Measurements from ENCODE around the gene TK2.
A peak's percentile ranks its signal among the peaks of the same experiment; 100 is the strongest.

Gene TK2

DNA sequence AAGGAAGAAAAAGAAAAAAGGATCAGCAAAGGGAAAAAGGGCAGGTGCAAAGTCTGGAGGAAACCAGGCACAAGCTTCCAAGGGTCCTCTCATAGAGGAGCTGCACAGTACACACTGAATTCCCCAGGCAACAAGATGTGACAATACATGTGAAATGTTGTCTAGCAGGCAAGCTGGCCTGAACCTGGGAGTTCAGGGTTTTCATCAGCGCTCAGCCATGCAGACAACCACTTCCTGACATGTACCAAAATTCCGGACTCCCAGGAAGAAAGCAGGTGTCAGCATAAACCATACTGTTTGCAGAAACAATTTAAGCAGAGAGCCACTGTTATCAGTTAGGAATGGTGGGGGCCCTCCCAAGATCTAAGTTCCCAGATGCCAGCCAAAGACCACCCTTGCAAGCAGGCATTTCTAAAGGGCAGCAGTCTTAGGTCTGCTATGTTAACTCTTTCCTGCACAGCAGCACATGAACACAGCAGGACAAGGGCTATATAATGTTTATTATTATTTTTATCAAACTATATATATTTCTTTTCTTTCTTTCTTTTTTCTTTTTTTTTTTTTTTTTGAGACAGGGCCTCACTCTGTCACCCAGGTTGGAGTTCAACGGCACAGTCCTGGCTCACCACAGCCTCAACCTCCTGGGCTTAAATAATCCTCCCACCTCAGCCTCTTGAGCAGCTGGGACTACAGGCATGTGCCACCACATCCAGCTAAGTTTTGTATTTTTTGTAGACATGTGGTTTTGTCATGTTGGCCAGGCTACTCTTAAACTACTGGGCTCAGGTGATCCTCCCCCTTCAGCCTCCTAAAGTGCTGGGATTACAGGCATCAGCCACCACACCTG, 10.1 kb downstream of the TK2 start:
- Histone ChIP-seq H3K4me1 (peaks cover 76% of the 10 kb centered on the region), H3K27me3 (no peaks in the 10 kb centered on the region), H4K20me1 (no peaks in the 10 kb centered on the region), H3K9ac (peak overlapping the region; percentile 3; the same call in 1 of the 2 replicates), H3K36me3 (no peaks in the 10 kb centered on the region), H3K9me3 (no peaks in the 10 kb centered on the region), H3K4me3 (no peak overlapping the region), H3K4me2 (peak overlapping the region; percentile 72), H3K27ac (peak overlapping the region; percentile 69)
- TF ChIP-seq Cebpa-rat (IDR thresholded peaks at IDR 0.05): peak; percentile 40; the same call in 1 of the 2 replicates

- Histone ChIP-seq H3K27ac (peak overlapping the region; percentile 69), H4K20me1 (no peaks in the 10 kb centered on the region), H3K4me2 (peak overlapping the region; percentile 72), H3K9ac (peak overlapping the region; percentile 35; the same call in 1 of the 2 replicates), H3K4me3 (no peak overlapping the region), H3K36me3 (no peaks in the 10 kb centered on the region), H3K4me1 (peaks cover 67% of the 10 kb centered on the region), H3K9me3 (no peaks in the 10 kb centered on the region), H3K27me3 (no peaks in the 10 kb centered on the region)
- TF ChIP-seq Cebpa-rat (IDR thresholded peaks at IDR 0.05): no peak
Measured at GRCh38 chr16:66538910-66539309, 11.0 kb downstream of the TK2 start.

DNA sequence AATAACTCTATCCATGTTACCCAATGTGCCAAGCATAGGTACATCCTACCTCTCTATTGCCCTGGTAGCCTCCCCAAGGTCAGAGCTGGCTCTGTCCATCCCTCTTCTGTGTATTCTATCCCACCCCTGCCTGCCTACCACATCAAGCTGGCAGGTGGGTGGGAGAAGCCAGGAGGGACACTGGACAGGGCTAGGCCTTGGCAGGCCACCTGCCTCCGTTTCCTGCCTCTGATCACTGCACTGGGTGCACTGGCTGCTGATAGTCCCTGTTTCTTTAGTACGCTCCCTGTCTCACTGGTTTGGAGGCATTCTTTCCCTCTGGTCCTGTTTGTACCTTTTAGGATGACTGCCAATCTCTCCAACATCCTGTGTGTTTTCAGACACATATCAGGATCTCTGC, 12.7 kb downstream of the TK2 start:
- Histone ChIP-seq H3K4me3 (no peak overlapping the region), H3K4me2 (no peak overlapping the region), H3K4me1 (peaks cover 50% of the 10 kb centered on the region), H3K9me3 (no peaks in the 10 kb centered on the region), H3K27me3 (no peaks in the 10 kb centered on the region), H3K27ac (no peak overlapping the region), H3K9ac (no peak overlapping the region), H4K20me1 (no peaks in the 10 kb centered on the region), H3K36me3 (no peaks in the 10 kb centered on the region)
- TF ChIP-seq Cebpa-rat (IDR thresholded peaks at IDR 0.05): no peak

DNA sequence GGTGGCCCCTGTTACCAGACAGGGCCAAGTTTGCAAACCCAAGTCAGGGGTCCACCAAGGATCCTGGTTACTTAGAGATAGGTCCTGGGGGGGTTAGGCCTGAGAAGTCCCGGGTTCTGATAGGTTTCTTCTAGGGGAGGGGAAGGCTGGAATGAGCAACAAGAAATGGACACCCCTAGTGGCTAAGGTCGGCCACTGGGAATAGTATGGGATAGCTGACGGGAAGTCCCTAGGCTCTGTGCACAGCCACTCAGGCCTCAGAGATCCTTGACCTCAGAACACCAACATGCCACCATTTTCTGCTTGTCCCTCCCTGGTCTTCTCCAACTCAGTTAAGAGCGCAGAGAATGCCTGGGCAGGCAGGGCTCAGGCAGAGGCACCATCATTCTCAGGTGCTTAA, 13.4 kb downstream of the TK2 start:
- H4K20me1 ChIP-seq: no peaks in the 10 kb centered on the region
- TF ChIP-seq Cebpa-rat (IDR thresholded peaks at IDR 0.05): no peak
- no peak overlapping the region for H3K4me2 ChIP-seq
- no peaks in the 10 kb centered on the region for H3K9me3 ChIP-seq
- H3K27ac ChIP-seq: no peak overlapping the region
- no peaks in the 10 kb centered on the region for H3K36me3 ChIP-seq
- no peak overlapping the region for H3K9ac ChIP-seq
- H3K27me3 ChIP-seq: no peaks in the 10 kb centered on the region
- no peak overlapping the region for H3K4me3 ChIP-seq
- peaks cover 45% of the 10 kb centered on the region for H3K4me1 ChIP-seq

DNA sequence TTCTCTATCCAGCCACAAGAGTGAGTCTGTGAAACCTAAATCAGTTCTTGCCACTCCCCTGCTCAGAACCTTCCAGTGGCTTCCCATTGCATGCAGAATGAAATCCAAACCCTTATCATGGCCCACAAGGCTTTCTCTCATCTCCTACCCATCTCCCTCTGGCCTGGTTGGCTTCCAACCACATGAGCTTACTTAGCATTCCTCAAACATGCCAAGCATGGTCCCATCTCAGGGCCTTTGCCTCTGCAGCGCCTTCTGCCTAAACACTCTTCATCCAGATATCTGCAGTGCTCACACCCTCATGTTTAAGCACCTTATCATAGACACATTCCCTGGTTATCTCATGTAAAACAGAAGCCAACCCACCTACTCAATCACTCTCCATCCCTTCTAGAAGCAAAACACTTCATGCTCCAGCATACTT, 15.5 kb downstream of the TK2 start:
- Histone ChIP-seq H3K27ac (no peak overlapping the region), H3K4me1 (peaks cover 28% of the 10 kb centered on the region), H3K4me3 (no peak overlapping the region), H4K20me1 (no peaks in the 10 kb centered on the region), H3K9ac (no peak overlapping the region), H3K4me2 (no peak overlapping the region), H3K9me3 (no peaks in the 10 kb centered on the region), H3K36me3 (peaks cover 15% of the 10 kb centered on the region; the same call in 1 of the 2 replicates), H3K27me3 (no peaks in the 10 kb centered on the region)
- TF ChIP-seq Cebpa-rat (IDR thresholded peaks at IDR 0.05): no peak

DNA sequence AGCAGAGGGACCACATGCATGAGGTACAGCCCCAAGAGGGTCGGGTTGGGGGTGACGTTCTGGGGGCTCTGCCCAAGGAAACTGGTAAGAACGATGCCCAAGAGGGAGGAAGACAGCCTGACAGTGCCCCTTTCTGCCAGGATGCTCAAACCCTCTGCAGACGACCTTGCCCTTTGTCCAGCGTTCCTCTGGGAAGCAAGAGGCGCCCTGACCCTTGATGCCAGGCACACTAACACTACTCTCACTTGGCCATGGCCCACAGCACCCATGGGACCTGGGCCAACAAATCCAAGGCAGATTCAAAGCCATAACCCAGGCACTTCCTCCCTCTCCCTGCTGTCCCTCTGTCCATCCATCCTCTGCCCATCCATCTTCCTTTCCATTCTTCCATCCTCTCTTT, 20.4 kb downstream of the TK2 start:
- H3K4me2 ChIP-seq: no peak overlapping the region
- H3K4me3 ChIP-seq: no peak overlapping the region
- H3K9me3 ChIP-seq: no peaks in the 10 kb centered on the region
- TF ChIP-seq Cebpa-rat (IDR thresholded peaks at IDR 0.05): no peak
- no peaks in the 10 kb centered on the region for H3K27me3 ChIP-seq
- peaks cover 44% of the 10 kb centered on the region for H3K4me1 ChIP-seq
- H3K27ac ChIP-seq: no peak overlapping the region
- no peak overlapping the region for H3K9ac ChIP-seq
- peaks cover 28% of the 10 kb centered on the region; the same call in 1 of the 2 replicates for H3K36me3 ChIP-seq
- no peaks in the 10 kb centered on the region for H4K20me1 ChIP-seq

- Histone ChIP-seq H3K9me3 (no peaks in the 10 kb centered on the region), H3K27ac (no peak overlapping the region), H4K20me1 (no peaks in the 10 kb centered on the region), H3K36me3 (peaks cover 28% of the 10 kb centered on the region; the same call in 1 of the 2 replicates), H3K9ac (no peak overlapping the region), H3K4me1 (peaks cover 56% of the 10 kb centered on the region), H3K4me3 (no peak overlapping the region), H3K4me2 (no peak overlapping the region), H3K27me3 (no peaks in the 10 kb centered on the region)
- TF ChIP-seq Cebpa-rat (IDR thresholded peaks at IDR 0.05): no peak
Measured at GRCh38 chr16:66528294-66528693, 21.6 kb downstream of the TK2 start.

DNA sequence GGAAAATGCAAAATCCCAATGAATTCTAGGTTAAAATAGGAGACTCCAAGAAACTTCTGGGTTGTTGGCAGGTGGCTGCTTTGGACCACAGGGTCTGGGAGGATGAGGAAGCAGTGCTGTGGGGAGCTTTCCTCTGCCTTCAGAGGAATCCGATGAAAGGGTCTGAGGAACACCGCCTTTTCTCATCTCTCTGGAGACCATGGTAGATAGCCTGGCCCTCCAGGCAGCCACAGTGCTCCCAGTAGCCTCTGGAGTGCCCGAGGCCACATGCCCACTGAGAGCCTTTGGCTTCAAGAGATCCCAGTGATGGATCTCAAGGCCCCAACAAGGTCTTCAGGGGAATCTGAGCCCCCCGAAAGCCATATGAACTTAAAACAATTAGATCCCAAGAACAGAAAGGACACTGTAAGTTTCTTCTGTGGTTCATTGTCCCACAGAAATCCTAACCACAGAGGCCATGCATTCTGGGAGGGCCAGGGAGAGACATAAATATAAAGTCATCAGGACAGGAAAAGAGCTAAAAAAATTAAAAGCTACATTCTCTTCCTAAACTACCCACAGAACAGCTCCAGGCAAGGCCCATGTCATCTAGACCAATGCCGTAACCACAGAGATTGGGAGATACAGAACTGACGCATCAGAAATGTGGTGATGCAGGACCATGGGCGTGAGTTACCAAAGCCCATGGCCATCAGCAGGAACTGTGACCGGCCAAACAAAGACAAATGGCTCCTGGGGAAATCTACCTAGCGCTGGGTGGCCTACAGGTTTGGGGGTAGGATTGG, 24.3 kb downstream of the TK2 start:
- H3K4me2 ChIP-seq: peak overlapping the region; percentile 92
- H3K9ac ChIP-seq: peak overlapping the region; percentile 83; the same call in 1 of the 2 replicates
- peaks cover 83% of the 10 kb centered on the region for H3K4me1 ChIP-seq
- H3K27ac ChIP-seq: peak overlapping the region; percentile 92
- H3K9me3 ChIP-seq: no peaks in the 10 kb centered on the region
- TF ChIP-seq Cebpa-rat (IDR thresholded peaks at IDR 0.05): no peak
- H3K27me3 ChIP-seq: no peaks in the 10 kb centered on the region
- peaks cover 21% of the 10 kb centered on the region; the same call in 1 of the 2 replicates for H3K36me3 ChIP-seq
- H4K20me1 ChIP-seq: no peaks in the 10 kb centered on the region
- no peak overlapping the region for H3K4me3 ChIP-seq

DNA sequence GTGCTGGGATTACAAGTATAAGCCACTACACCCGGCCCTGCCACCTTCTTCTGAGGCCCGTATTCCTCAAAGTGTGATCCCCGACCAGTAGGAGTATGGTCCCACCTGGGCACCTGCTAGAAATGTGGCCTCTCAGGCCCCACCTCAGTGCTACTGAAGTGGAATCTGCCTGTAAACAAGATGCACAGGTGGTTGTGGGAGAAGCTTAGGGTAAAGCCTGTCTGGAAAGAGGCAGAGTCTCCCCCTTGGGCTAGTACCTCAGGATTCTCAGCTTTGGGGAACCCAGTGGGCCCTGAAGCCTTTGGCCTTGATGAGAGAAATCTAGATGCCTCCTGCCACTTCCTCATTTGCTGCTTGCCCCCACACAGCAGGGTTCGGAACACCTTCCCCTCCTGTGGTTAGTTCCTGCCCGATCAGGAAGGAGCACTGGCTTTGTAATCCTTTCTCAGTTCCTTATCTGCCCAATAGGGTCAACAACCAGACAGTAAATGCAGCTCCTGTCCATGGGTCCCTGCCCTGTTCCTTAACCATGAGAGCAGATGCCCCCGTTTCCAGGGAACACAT, 25.2 kb downstream of the TK2 start:
- H4K20me1 ChIP-seq: no peaks in the 10 kb centered on the region
- TF ChIP-seq Cebpa-rat (IDR thresholded peaks at IDR 0.05): no peak
- peak overlapping the region; percentile 92 for H3K27ac ChIP-seq
- peaks cover 91% of the 10 kb centered on the region for H3K4me1 ChIP-seq
- peak overlapping the region; percentile 92 for H3K4me2 ChIP-seq
- H3K4me3 ChIP-seq: no peak overlapping the region
- peak overlapping the region; percentile 83 for H3K9ac ChIP-seq
- H3K36me3 ChIP-seq: peaks cover 15% of the 10 kb centered on the region; the same call in 1 of the 2 replicates
- H3K27me3 ChIP-seq: no peaks in the 10 kb centered on the region
- no peaks in the 10 kb centered on the region for H3K9me3 ChIP-seq
